GM18907 (cell line): ENCODE results near the gene RAD51B.

Experiments
- ATAC-seq: cut with Tn5 transposase; IDR thresholded peaks from one replicate; pipeline ENCODE4 v1.9.1; 2021; ENCODE audit warnings: mild to moderate bottlenecking, moderate library complexity; ENCODE audit not compliant: unreplicated experiment

RAD51B gene

DNA sequence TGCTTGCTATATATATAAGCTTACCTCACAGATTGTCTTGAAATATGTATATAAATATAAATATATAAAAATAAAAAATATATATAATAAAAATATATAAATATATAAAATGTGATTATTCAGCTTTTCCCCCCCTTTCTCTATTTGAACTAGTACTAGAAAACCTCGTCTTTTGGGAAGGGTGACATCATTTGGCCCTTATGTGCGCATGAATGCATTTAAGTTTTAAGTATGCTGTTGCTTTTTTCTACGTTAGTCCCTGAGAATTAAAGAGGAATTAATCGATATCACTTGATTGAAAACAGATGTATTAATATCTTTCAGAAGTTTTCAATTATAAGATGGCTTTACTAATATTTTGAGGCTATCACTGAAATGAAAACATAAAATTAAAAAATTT is 69.9 kb downstream of the RAD51B start:
- no peak for ATAC-seq

DNA sequence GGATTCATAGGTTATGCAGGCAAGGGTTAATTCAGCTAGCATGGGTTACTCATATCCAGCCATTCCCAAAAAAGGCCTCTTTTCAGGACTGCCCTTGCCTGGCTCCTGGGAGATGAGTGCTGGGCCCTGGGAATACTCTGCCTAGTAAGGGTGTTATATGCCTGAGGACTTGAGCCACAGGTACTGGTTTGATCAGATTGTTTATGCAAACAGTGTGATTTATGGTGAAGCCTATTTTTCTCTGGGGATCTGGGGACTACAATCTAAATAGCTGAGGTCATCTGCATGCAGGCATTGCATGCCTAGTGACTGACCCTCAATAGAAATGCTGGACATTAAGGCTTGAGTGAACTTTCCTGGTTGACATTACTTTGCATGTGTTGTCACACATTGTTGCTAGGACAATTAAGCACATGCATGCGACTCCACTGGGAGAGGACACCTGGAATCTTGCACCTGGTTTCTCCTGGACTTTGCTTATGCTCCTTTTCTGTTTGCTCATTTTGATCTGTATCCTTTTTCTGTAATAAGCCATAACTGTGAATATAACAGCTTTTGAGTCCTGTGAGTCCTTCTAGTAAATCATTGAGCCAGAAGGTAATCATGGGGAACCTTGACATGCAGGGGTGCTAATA is 73.0 kb downstream of the RAD51B start:
- no peak for ATAC-seq

DNA sequence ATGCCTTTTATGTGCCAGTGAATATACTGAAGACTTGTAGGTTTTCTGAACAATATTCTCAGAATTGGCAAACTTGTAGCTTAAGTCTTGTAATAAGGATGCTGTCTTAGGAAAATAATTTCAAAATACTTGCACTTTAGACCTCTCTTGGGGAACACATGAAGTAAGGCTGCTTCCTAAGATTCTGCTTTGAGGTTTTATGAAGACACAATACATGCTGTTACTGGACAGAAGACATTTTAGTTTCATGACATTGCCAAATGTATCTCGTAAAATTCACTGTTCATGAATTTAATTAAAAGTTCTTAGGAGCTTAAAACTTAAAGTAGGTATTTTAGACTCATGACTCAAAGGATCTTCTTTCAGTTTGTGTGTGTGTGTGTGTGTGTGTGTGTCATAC is 80.7 kb downstream of the RAD51B start:
- ATAC-seq: no peak

DNA sequence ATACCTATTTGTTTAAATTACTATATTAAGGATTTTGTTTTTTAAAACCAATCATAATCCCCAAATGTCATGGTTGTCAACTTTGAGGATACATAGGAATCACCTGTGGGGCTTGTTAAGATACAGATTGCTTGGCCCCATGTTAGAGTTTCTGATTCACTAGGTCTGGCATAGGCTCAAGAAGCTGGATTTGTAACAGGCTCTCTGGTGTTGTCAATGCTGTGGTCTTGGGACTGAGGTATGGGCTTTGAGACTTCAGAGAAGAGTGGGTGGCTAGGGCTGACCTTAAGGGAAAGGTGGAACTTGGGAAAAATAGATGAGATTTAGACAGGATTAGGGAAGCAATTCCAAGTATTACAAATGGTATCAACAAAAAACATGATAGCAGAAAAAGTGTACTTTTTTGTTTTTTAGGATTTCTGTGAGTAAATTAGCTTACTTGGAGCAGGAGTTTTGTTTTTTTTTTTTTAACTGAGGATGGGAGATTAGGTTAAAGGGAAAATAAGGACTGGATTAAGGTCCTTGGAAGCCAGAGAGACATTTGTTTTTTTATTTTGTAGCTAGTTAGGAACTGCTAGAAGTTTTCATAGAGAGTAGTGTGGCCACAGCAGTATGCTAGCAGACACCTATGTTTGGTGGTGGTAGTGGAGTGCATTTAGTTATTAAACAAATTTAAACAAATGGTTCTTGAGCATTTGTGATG is 88.6 kb downstream of the RAD51B start:
- ATAC-seq: no peak

DNA sequence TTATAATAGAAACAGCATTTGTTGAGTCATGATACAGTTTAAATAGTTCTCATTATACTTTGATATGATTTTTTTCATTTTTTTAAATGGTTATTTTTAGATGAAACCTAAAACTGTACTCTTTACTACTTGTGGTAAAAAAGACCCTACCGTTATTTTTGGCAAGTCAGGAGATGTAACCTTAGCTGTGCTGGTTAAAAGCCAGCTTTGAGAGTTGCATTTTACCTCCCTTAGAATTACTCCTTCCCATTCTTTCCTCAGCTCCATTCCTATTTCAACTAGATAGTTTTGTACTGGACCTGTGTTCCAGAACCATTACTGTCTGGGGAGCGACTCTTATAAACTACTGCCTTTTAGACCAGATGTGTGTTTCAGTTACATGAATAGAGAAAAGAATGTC is 92.0 kb downstream of the RAD51B start:
- ATAC-seq: no peak

DNA sequence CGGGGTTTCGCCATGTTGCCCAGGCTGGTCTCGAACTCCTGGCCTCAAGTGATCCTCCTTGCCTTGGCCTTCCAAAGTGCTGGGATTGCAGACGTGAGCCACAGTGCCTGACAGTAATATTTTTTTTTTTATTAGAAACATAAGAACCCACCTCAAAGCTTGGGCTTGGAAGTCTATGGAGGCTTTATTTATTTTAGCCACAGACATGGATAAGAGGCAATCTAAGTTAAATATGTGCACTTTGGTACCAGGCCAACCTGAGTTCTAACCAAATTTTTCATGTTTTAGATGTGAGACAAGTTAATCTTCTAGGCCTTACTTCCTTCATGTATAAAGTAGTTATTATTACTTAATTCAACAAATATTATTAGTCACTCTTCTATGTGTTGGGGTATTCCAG is 96.9 kb downstream of the RAD51B start:
- ATAC-seq: no peak

DNA sequence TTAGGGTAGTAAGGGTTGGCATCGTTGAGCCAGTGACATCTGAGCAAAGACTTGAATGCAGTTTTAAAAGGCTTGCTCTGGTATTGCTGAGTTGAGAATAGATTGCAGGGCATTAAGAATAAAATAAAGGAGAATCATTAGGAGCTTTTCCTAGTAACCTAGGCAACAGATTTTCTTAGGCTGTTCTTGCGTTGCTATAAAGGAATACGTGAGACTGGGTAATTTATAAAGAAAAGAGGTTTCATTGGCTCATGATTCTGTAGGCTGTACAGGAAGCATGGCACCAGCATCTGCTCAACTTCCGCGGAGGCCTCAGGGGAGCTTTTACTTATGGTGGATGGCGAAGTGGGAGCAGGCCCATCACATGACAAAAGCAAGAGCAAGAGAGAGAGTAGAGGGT is 97.4 kb downstream of the RAD51B start:
- no peak for ATAC-seq

DNA sequence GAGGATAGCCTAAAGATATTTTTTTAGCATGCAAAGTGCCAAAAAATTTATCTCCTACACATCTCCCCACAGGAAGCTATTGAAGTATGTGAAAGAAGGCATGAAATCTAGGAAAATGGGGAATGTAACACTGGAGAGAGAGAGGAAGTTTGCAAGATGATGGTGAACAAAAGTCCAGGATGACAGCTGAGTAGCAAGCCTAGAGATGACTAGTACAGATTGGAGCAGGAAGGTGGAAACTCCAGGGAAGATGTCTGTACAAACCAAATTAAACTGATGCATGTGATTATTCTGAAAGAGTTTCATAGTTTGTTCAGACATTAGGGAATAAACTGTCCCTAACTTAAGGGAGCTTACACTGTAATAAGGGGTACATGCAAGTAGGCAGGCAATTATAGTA is 99.3 kb downstream of the RAD51B start:
- no peak for ATAC-seq

DNA sequence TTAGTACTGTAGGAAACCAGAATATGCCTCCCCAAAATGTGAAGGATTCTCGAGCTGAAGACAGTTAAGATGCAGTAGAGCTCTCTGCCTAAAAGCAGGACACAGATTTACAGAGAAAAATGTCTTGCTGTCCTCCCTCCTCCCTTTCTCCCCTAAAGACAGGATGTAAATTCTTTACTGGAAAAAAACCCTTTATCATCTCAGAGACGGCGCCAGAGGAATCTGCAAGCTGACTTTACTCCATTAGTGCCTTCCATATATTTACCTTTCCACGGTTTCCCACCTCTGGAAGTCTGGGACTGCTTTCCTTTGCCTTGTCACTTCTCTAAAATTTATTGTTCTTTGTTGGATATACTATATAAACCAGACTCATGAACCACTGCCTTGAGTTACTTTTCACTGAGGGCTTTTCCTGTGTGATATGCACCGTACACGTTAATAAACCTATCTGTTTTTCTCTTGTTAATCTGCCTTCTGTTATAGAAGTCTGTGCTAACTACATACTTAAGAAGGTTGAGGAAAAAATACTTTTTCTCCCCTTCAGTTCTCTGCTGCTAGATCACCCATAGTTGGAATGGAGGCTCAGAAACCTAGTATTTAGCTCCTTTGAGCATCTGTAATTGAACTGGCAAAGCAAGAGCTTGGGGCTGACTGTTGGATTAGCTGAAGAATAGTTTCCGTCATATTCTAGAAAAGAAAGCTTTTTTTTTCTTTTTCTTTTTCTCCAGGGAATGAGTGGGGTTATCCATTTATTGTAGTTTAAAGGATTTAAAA is 99.9 kb downstream of the RAD51B start:
- no peak for ATAC-seq

DNA sequence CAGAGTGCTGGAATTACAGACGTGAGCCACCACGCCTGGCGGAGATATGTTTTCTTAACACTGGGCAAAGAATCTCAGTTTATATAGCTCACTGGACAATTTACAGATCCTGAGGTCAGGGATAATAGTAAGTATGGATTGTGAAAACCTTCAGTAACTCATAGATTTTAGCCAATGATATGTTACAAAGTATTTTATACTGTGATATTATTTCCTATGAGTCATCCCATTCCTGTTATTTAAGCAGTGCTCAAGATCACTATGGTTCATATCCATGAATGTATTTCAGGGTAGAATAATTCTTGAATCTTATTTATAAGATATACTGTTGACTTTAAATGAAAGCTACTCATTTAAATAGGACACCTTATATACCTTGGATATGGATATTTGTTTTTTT is 107.2 kb downstream of the RAD51B start:
- no peak for ATAC-seq

DNA sequence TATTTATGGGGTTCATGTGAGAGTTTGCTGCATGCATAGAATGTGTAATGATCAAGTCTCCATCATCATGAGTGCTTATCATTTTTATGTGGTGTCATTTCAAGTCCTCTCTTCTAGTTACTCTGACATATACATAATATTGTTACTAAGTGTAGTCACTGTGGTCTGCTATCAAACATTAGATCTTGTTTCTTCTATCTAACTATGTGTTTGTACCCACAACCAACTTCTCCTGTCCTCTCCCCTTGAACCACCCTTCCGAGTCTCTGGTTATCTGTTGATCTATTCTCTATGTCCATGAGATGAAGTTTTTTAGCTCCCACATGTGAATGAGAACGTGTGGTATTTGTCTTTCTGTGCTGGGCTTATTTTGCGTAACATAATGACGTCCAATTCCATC is 107.7 kb downstream of the RAD51B start:
- ATAC-seq: no peak

DNA sequence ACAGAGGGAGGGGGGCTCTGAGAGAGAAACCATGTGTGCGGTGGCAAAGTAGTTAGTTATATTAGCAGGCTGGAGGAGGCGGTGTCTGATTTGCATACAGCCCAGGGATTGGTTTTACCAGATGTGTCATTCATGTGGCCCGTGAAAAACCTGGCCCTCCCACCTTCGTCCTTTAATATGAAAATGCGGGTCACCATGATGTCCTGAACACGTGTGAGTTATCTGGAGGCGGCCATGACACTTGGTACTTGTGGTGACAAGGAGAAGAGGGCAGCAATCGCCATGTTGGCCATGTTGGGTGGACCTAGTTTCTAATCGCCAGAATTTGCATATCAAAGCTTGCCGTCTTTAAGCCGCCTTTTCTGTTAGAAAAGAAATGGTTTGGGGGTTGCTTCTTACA is 108.8 kb downstream of the RAD51B start:
- no peak for ATAC-seq

DNA sequence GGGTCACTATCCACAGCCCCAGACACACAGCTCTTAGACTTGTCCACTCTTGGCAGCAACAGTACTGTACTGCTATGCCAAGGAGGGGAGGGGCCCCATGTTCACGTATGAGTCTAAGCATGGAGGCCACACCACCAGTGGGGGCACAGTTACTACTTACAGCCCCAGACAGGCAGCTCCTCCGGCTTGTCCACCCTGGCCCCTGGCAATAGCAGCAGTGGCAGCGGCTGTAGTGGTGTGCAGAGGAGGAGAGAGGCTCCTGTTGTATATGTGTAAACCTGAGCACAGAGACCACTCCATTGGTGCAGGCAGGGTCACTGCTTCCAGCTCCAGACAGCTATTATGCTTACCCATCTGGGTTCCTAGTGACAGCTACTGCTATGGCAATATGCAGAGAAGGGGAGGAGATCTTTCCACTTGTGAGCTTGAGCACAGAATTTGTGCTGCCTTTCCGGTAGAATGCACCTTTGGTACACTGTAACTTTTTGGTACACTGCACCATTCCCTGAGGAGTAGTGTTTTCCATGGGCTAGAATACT is 113.2 kb downstream of the RAD51B start:
- no peak for ATAC-seq

DNA sequence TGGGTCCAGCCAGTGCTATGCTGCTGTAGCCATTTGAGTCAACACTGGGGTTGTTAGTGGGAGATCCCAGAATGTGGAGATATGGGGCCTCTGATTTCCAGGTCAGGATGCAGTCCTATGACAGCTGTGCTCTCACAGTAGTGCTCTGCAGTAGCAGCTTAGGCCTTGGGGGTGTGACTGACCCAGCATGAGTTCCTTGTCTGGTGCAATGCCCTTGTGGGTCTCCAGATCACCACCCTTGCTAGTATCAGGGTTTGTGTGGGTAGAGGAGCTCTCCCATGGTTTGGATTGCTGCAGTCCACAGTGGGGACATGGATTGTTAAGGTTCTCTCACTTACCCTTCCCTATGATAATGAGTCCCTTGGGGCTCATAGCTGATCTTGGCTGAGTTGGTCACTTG is 113.7 kb downstream of the RAD51B start:
- ATAC-seq: no peak

DNA sequence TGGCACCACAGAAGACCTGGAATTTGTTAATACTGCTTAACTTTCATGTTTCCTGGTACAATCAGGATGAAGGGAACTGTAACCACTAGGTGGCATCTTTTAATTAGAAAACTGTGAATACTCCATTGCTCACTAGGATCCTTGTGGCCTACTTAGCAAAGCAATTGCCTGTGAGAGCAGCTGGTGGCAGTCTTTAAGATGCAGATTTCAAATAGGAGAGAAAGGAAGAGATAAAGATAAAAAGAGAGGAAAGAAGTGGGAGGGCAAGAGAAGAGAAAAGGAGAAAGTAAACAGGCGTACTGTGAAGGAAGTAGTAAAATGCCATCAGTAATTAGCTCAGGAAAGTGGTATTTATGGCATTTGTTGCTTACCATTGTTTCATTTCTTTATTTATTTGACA is 114.5 kb downstream of the RAD51B start:
- no peak for ATAC-seq

DNA sequence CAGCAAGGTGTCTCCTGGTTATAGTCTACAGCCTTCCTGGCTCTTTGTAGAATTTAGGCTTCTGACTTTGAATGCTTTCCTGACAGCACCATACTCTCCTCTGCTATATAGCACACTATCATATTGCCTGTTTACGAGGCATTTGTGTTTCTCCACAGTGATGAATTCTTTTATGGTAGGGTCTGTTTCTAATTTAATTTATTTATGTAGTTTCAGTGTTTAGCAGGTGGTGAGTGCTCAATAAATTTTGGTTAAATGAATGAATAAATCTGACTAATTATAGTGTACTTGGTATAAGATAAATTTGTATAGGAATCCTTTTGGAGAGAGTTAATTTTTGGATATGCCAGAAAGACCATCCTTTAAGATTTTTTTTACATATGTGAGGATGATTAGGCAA is 115.3 kb downstream of the RAD51B start:
- ATAC-seq: no peak

DNA sequence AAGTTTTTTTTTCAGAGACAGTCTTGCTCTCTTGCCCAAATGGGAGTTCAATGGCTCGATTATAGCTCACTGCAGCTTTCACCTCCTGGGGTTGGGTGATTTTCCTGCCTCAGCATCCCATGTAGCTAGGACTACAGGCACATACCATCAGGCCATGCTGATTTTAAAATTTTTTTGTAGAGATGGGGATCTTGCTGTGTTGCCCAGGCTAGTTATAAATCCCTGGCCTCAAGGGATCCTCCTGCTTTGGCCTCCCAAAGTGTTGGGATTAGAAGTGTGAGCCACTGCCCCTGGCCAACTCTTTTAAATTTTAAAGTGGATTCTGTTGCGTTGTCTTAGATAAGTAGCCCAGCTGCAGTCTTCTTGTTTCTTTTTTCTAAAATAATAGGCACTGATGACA is 115.8 kb downstream of the RAD51B start:
- no peak for ATAC-seq

DNA sequence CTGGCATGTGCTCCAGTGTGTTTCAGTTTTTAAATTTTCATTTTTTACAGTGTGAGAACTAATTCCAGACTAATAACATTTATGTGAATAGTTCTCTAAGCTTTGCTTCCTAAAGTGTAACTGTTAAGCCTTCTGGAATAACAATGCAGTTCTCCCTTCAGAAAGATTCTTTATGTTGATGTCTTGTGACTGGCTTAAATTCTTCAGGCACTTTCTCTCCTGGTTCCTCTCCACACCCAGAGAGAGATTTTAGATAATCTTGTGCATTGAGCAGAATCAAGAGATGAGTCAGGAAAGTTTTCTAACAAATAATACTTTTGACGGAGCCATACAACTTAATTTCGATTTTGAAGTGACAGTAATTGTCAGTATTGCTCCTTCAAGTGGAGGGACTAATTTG is 118.5 kb downstream of the RAD51B start:
- ATAC-seq: no peak

DNA sequence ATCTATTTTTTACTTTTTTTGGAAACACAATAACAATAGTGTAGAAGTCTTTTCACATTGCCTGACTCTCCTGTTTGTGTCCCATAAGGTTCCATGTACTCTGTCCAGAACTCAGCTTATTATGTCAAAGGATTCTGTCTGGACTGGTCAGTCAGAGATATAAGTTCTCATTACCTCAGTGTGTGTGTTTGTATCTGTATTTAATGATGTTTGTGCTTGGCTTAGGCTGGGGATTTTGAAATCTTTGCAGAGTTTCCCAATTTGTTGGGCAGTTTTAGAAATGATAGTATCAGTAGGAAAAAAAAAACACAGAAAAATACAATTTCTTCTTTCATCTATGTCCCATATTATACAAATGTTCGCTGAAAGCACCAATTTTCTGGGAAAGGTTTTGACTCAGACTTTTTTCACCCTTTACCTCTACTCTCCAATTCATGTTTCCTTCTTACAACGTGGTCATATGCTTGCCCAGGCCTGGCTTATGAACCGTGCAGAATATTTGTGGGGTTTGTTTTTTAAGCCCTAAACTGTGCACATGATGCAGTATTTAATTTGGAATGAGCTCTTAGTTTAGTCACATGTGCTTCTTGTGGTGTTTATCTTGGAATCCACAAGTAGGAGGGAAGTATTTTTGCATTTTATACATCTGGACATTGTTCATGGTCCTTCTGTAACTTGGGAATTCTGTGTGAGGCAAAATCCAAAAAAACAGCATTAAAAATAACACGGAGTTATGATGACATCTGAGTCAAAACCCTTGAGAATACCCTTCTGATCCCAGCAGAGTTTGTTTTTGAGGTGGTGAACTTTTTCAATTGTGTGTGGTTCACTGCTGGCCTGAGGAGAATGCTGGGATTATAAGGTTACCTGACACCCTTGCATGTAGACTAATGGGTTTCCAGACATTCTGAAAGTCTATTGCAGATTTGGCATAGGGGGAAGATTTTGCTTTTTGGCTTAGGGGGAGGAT is 121.2 kb downstream of the RAD51B start:
- ATAC-seq: no peak

DNA sequence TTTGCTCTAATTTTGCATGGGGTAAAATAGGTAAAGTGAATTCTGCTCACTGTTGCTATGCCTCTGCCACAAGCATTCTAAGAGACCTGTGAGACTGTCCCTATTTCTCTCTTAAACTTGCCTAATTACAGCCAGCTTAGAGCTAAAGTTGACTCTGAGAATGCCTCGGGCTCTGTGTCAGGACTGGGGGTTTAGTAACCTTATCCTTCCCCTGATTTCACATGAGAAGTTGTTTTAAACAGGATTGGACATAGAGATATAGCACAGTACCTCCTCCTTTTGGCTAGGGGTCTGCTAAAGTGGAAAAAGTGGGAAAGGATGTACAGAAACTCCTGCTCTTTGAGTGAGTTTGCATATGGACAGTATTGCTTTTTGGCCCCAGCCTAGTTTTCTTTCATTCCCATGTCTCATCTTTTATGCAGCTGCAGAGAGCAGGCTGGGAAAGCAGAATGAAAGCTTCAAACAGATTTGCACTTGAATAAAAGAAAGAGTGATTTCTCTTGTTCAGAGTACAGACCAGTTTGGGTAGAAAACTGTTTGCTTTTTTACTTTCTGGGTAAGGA is 122.0 kb downstream of the RAD51B start:
- ATAC-seq: no peak
